Memory B cell (primary cell): Measurements from ENCODE around the gene MIB1.

ENCODE experiments used
- ATAC-seq: fragments of 150-1000 bp; cut with Tn5 transposase; 2 replicates; pipeline ENCODE4 v1.10.0; 2021; ENCODE audit warnings: low read depth, mild to moderate bottlenecking, moderate library complexity
- DNase-seq, 2 donors: peaks; one replicate each; pipeline ENCODE4 v3.0.0; 2022; ENCODE audit warnings: low spot score in 2 of 2
- H3K27ac Mint-ChIP-seq: one replicate; pipeline ENCODE4 v1.8.0; 2022; ENCODE audit warnings: mild to moderate bottlenecking, moderate library complexity, mixed read lengths
- H3K27me3 Mint-ChIP-seq: one replicate; pipeline ENCODE4 v1.8.0; 2022; ENCODE audit warnings: mixed read lengths
- H3K36me3 Mint-ChIP-seq: one replicate; pipeline ENCODE4 v1.8.0; 2022; ENCODE audit warnings: mild to moderate bottlenecking, mixed read lengths
- H3K4me1 Mint-ChIP-seq: one replicate; pipeline ENCODE4 v1.8.0; 2022; ENCODE audit warnings: mixed read lengths
- H3K4me3 Mint-ChIP-seq: one replicate; pipeline ENCODE4 v1.8.0; 2022; ENCODE audit warnings: mild to moderate bottlenecking, moderate library complexity, mixed read lengths
- H3K9me3 Mint-ChIP-seq: one replicate; pipeline ENCODE4 v1.8.0; 2022; ENCODE audit warnings: mixed read lengths

The MIB1 gene

GRCh38 chr18:21853775-21854552 is 113.4 kb downstream of the MIB1 start:
- Mint-ChIP-seq H3K27me3 (no peaks in the 10 kb centered on the region), H3K4me3 (no peak overlapping the region), H3K9me3 (no peaks in the 10 kb centered on the region), H3K4me1 (peaks cover 19% of the 10 kb centered on the region), H3K27ac (no peak overlapping the region), H3K36me3 (peaks cover 14% of the 10 kb centered on the region)
- ATAC-seq (no peak), DNase-seq (no peak)

GRCh38 chr18:21855432-21855831 is 114.8 kb downstream of the MIB1 start:
- peaks cover 19% of the 10 kb centered on the region for H3K4me1 Mint-ChIP-seq
- H3K27me3 Mint-ChIP-seq: no peaks in the 10 kb centered on the region
- ATAC-seq (no peak), DNase-seq (no peak)
- no peaks in the 10 kb centered on the region for H3K9me3 Mint-ChIP-seq
- no peak overlapping the region for H3K4me3 Mint-ChIP-seq
- H3K36me3 Mint-ChIP-seq: peaks cover 20% of the 10 kb centered on the region
- no peak overlapping the region for H3K27ac Mint-ChIP-seq

GRCh38 chr18:21857871-21858270 is 117.3 kb downstream of the MIB1 start:
- peaks cover 10% of the 10 kb centered on the region for H3K4me1 Mint-ChIP-seq
- H3K27me3 Mint-ChIP-seq: no peaks in the 10 kb centered on the region
- DNase-seq (no peak), ATAC-seq (peak; percentile 42)
- no peak overlapping the region for H3K4me3 Mint-ChIP-seq
- no peaks in the 10 kb centered on the region for H3K9me3 Mint-ChIP-seq
- H3K27ac Mint-ChIP-seq: peak overlapping the region; percentile 62
- peaks cover 23% of the 10 kb centered on the region for H3K36me3 Mint-ChIP-seq

GRCh38 chr18:21858544-21858943 is 118.0 kb downstream of the MIB1 start:
- no peak overlapping the region for H3K27ac Mint-ChIP-seq
- peaks cover 9% of the 10 kb centered on the region for H3K4me1 Mint-ChIP-seq
- no peaks in the 10 kb centered on the region for H3K9me3 Mint-ChIP-seq
- peaks cover 27% of the 10 kb centered on the region for H3K36me3 Mint-ChIP-seq
- no peaks in the 10 kb centered on the region for H3K27me3 Mint-ChIP-seq
- DNase-seq (no peak), ATAC-seq (no peak)
- no peak overlapping the region for H3K4me3 Mint-ChIP-seq

GRCh38 chr18:21864386-21864785 is 123.8 kb downstream of the MIB1 start:
- Mint-ChIP-seq H3K9me3 (no peaks in the 10 kb centered on the region), H3K4me3 (no peak overlapping the region), H3K36me3 (peaks cover 19% of the 10 kb centered on the region), H3K27me3 (no peaks in the 10 kb centered on the region), H3K4me1 (no peaks in the 10 kb centered on the region), H3K27ac (no peak overlapping the region)
- ATAC-seq (no peak), DNase-seq (no peak)

- Mint-ChIP-seq H3K4me1 (no peaks in the 10 kb centered on the region), H3K27ac (no peak overlapping the region), H3K36me3 (peaks cover 17% of the 10 kb centered on the region), H3K27me3 (no peaks in the 10 kb centered on the region), H3K9me3 (no peaks in the 10 kb centered on the region), H3K4me3 (no peak overlapping the region)
- no peak for ATAC-seq
- no peak for DNase-seq
Observed at GRCh38 chr18:21865043-21865442, 124.5 kb downstream of the MIB1 start.

- Mint-ChIP-seq H3K27me3 (no peaks in the 10 kb centered on the region), H3K27ac (no peak overlapping the region), H3K4me3 (no peak overlapping the region), H3K9me3 (peaks cover 1% of the 10 kb centered on the region), H3K4me1 (no peaks in the 10 kb centered on the region), H3K36me3 (peaks cover 10% of the 10 kb centered on the region)
- DNase-seq (no peak), ATAC-seq (no peak)
Observed at GRCh38 chr18:21868770-21869169, 128.2 kb downstream of the MIB1 start.

- Mint-ChIP-seq H3K36me3 (no peaks in the 10 kb centered on the region), H3K27me3 (peaks cover 4% of the 10 kb centered on the region), H3K4me1 (no peaks in the 10 kb centered on the region), H3K4me3 (no peak overlapping the region), H3K27ac (no peak overlapping the region), H3K9me3 (peaks cover 2% of the 10 kb centered on the region)
- DNase-seq (no peak), ATAC-seq (no peak)
Observed at GRCh38 chr18:21889570-21889969, 149.0 kb downstream of the MIB1 start.

- Mint-ChIP-seq H3K27ac (no peak overlapping the region), H3K36me3 (no peaks in the 10 kb centered on the region), H3K27me3 (peaks cover 2% of the 10 kb centered on the region), H3K4me1 (peaks cover 7% of the 10 kb centered on the region), H3K4me3 (no peak overlapping the region), H3K9me3 (no peaks in the 10 kb centered on the region)
- ATAC-seq: no peak
- no peak for DNase-seq
Observed at GRCh38 chr18:21894619-21895367, 154.2 kb downstream of the MIB1 start.

GRCh38 chr18:21896732-21897336 is 156.2 kb downstream of the MIB1 start:
- Mint-ChIP-seq H3K27ac (no peak overlapping the region), H3K27me3 (no peaks in the 10 kb centered on the region)

GRCh38 chr18:21897811-21898210 is 157.2 kb downstream of the MIB1 start:
- DNase-seq: peak in 1 of 2 donors; percentile 11
- Mint-ChIP-seq H3K9me3 (no peaks in the 10 kb centered on the region), H3K27me3 (peaks cover 3% of the 10 kb centered on the region), H3K36me3 (no peaks in the 10 kb centered on the region), H3K4me1 (peaks cover 7% of the 10 kb centered on the region), H3K27ac (no peak overlapping the region), H3K4me3 (no peak overlapping the region)
- no peak for ATAC-seq

More at GRCh38 chr18:21896732-21897336, 156.2 kb downstream of the MIB1 start:
- Mint-ChIP-seq H3K4me3 (no peak overlapping the region), H3K9me3 (no peaks in the 10 kb centered on the region), H3K4me1 (peaks cover 7% of the 10 kb centered on the region), H3K36me3 (no peaks in the 10 kb centered on the region)
- ATAC-seq: no peak
- no peak for DNase-seq

- DNase-seq (no peak), ATAC-seq (no peak)
- Mint-ChIP-seq H3K27ac (no peak overlapping the region), H3K4me1 (peaks cover 7% of the 10 kb centered on the region), H3K4me3 (no peak overlapping the region), H3K9me3 (no peaks in the 10 kb centered on the region), H3K27me3 (peaks cover 4% of the 10 kb centered on the region), H3K36me3 (no peaks in the 10 kb centered on the region)
Observed at GRCh38 chr18:21900605-21901352, 160.2 kb downstream of the MIB1 start.

GRCh38 chr18:21901423-21901945 is 160.9 kb downstream of the MIB1 start:
- no peak overlapping the region for H3K4me3 Mint-ChIP-seq
- ATAC-seq: no peak

More at GRCh38 chr18:21901423-21901945, 160.9 kb downstream of the MIB1 start:
- no peak for DNase-seq
- H3K27me3 Mint-ChIP-seq: peaks cover 4% of the 10 kb centered on the region
- no peak overlapping the region for H3K27ac Mint-ChIP-seq
- no peaks in the 10 kb centered on the region for H3K9me3 Mint-ChIP-seq
- no peaks in the 10 kb centered on the region for H3K36me3 Mint-ChIP-seq
- H3K4me1 Mint-ChIP-seq: peaks cover 7% of the 10 kb centered on the region
